GM12878 (cell line): ENCODE measurements around the gene KLHL26.

Experiments
- BCL3 ChIP-seq: IDR thresholded peaks from 2 replicates; pipeline ENCODE4 v1.6.1; 2011; ENCODE audit warnings: borderline replicate concordance, low read depth, mild to moderate bottlenecking, moderate library complexity, low read length; ENCODE audit not compliant: insufficient read depth, poor library complexity, severe bottlenecking
- EED ChIP-seq: sonication (generic); IDR thresholded peaks from 2 replicates; pipeline ENCODE4 v1.6.1; 2016; ENCODE audit warnings: antibody characterized with exemption, low read depth
- EP300 ChIP-seq, 2 experiments: fragments of 150-350 bp in 1 of 2; IDR thresholded peaks; 2 replicates each; pipeline ENCODE4 v1.6.1; 2011 to 2012; ENCODE audit warnings: low read depth in 2 of 2, low read length in 2 of 2, borderline replicate concordance in 1 of 2, improper control_type of control experiment in 1 of 2, inconsistent platforms in 1 of 2; ENCODE audit not compliant: control insufficient read depth in 1 of 2
- GABPA ChIP-seq: IDR thresholded peaks from 2 replicates; pipeline ENCODE4 v1.6.1; 2014; ENCODE audit warnings: antibody characterized with exemption, low read depth, mild to moderate bottlenecking, inconsistent platforms
- HCFC1 ChIP-seq: fragments of 150-350 bp; IDR thresholded peaks from 2 replicates; pipeline ENCODE4 v1.6.1; 2014; ENCODE audit warnings: low read length
- JUND ChIP-seq: IDR thresholded peaks from 2 replicates; pipeline ENCODE4 v1.6.1; 2012; ENCODE audit warnings: low read depth, mild to moderate bottlenecking, low read length, improper control_type of control experiment, moderate library complexity
- POLR2A ChIP-seq: IDR thresholded peaks from 2 replicates; pipeline ENCODE4 v1.6.1; 2011; ENCODE audit warnings: low read depth, mild to moderate bottlenecking, low read length
- POLR2AphosphoS2 ChIP-seq: IDR thresholded peaks from 2 replicates; pipeline ENCODE4 v1.6.1; 2011; ENCODE audit warnings: low read depth, mild to moderate bottlenecking, low read length, improper control_type of control experiment, moderate library complexity
- REST ChIP-seq: IDR thresholded peaks from 2 replicates; pipeline ENCODE4 v1.6.1; 2012; ENCODE audit warnings: mild to moderate bottlenecking, low read depth, low read length
- SMARCA5 ChIP-seq: fragments of 450-650 bp; IDR thresholded peaks from 2 replicates; pipeline ENCODE4 v1.6.1; 2017; ENCODE audit warnings: mild to moderate bottlenecking
- SMC3 ChIP-seq: IDR thresholded peaks from 2 replicates; pipeline ENCODE4 v1.6.1; 2011; ENCODE audit warnings: low read length, improper control_type of control experiment, borderline replicate concordance
- YBX1 ChIP-seq: fragments of 450-650 bp; IDR thresholded peaks from 2 replicates; pipeline ENCODE4 v1.6.1; 2016; ENCODE audit warnings: antibody characterized with exemption
- TF ChIP-seq, protein P1 (sequence below): fragments of 450-650 bp; IDR thresholded peaks from 2 replicates; pipeline ENCODE4 v1.6.1; 2014; ENCODE audit warnings: mild to moderate bottlenecking
- TF ChIP-seq, protein P2 (sequence below), 3 experiments: IDR thresholded peaks in 2 of 3; conservative IDR thresholded peaks in 1 of 3; 2 replicates each; pipeline ENCODE4 v1.5.1; 2011; ENCODE audit warnings: low read depth in 3 of 3, low read length in 3 of 3, mild to moderate bottlenecking in 3 of 3, control low read depth in 2 of 3, moderate library complexity in 2 of 3, inconsistent platforms in 1 of 3, mixed read lengths in 1 of 3; ENCODE audit not compliant: control insufficient read depth in 2 of 3, insufficient read depth in 1 of 3; ENCODE audit errors: extremely low read depth in 1 of 3

DNA sequence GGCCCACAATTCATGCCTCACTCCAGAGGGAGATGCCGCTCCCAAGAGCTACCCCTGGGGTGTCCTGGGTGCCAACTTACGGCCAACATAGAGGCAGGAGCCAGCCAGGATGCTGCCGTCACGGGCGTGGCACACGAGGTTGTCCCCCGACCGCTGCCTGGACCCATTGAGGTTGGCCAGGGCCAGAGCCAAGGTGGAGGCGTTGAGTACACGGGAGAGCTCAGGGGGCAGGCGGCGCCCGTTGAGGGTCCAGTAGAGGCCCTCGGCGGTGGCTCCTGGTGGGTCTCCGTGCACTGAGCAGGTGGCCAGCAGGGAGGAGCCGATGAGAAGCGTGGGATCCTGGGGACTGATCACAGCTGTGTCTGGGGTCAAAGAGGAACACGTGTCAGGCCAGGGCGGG is 37.3 kb upstream of the KLHL26 start:
- TF ChIP-seq REST (no peak), EP300 (IDR thresholded peaks at IDR 0.05; ENCODE audit: borderline replicate concordance in 1 of 2, control insufficient read depth in 1 of 2, low read depth in 2 of 2, low read length in 2 of 2) (no peak), SMARCA5 (no peak), EED (no peak), HCFC1 (no peak), POLR2AphosphoS2 (no peak), BCL3 (no peak), GABPA (no peak), JUND (no peak), SMC3 (no peak), POLR2A (no peak), YBX1 (no peak)
- TF ChIP-seq, protein P1, sequence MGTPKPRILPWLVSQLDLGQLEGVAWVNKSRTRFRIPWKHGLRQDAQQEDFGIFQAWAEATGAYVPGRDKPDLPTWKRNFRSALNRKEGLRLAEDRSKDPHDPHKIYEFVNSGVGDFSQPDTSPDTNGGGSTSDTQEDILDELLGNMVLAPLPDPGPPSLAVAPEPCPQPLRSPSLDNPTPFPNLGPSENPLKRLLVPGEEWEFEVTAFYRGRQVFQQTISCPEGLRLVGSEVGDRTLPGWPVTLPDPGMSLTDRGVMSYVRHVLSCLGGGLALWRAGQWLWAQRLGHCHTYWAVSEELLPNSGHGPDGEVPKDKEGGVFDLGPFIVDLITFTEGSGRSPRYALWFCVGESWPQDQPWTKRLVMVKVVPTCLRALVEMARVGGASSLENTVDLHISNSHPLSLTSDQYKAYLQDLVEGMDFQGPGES: no peak
- TF ChIP-seq, protein P2, sequence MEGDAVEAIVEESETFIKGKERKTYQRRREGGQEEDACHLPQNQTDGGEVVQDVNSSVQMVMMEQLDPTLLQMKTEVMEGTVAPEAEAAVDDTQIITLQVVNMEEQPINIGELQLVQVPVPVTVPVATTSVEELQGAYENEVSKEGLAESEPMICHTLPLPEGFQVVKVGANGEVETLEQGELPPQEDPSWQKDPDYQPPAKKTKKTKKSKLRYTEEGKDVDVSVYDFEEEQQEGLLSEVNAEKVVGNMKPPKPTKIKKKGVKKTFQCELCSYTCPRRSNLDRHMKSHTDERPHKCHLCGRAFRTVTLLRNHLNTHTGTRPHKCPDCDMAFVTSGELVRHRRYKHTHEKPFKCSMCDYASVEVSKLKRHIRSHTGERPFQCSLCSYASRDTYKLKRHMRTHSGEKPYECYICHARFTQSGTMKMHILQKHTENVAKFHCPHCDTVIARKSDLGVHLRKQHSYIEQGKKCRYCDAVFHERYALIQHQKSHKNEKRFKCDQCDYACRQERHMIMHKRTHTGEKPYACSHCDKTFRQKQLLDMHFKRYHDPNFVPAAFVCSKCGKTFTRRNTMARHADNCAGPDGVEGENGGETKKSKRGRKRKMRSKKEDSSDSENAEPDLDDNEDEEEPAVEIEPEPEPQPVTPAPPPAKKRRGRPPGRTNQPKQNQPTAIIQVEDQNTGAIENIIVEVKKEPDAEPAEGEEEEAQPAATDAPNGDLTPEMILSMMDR (IDR thresholded peaks at IDR 0.05 in 2 of 3, conservative IDR thresholded peaks at IDR 0.05 in 1 of 3; ENCODE audit: control insufficient read depth in 2 of 3, extremely low read depth in 1 of 3, insufficient read depth in 1 of 3, low read depth in 3 of 3, low read length in 3 of 3): no peak
